Stimulated activated naive CD8-positive, alpha-beta T cell treated with anti-CD3 and anti-CD28 coated beads, Interleukin-15, Interleukin-2, amounts not matched to agents 100 U/mL and 50 U/mL, for 24 hours (primary cell): Measurements from ENCODE around the gene TOP3B.
"Not testable (repeated sequence)": the region's sequence is repeated elsewhere in the genome, so short reads cannot be mapped to it uniquely, and the experiment has no call there.

ENCODE experiments used
- ATAC-seq: fragments of 150-1000 bp; cut with Tn5 transposase; one replicate; pipeline ENCODE4 v1.10.0; 2021
- DNase-seq: peaks from one replicate; pipeline ENCODE4 v3.0.0; 2021

Gene TOP3B

GRCh38 chr22:21943571-21944448, 38.8 kb downstream of the TOP3B start:
- DNase-seq (no peak), ATAC-seq (no peak)

- ATAC-seq (peak; percentile 32), DNase-seq (peak; percentile 45)
Observed at GRCh38 chr22:21942407-21943343, 39.9 kb downstream of the TOP3B start.

- DNase-seq, result no peak
- ATAC-seq, result no peak
Observed at GRCh38 chr22:21941921-21942320, 40.7 kb downstream of the TOP3B start.

GRCh38 chr22:21940521-21940920, 42.1 kb downstream of the TOP3B start:
- no peak for ATAC-seq
- no peak for DNase-seq

- DNase-seq, ATAC-seq: not testable (repeated sequence)
Observed at GRCh38 chr22:21939935-21940334, 42.7 kb downstream of the TOP3B start.

GRCh38 chr22:21939461-21939913, 43.1 kb downstream of the TOP3B start:
- DNase-seq (no peak), ATAC-seq (no peak)

GRCh38 chr22:21938906-21939305, 43.7 kb downstream of the TOP3B start:
- ATAC-seq (no peak), DNase-seq (no peak)

GRCh38 chr22:21938071-21938822, 44.3 kb downstream of the TOP3B start:
- DNase-seq, result peak; percentile 96
- ATAC-seq, result peak; percentile 96

GRCh38 chr22:21937821-21938070, 44.8 kb downstream of the TOP3B start:
- ATAC-seq (no peak), DNase-seq (no peak)

- no peak for ATAC-seq
- no peak for DNase-seq
Observed at GRCh38 chr22:21937041-21937820, 45.4 kb downstream of the TOP3B start.

GRCh38 chr22:21936151-21936775, 46.3 kb downstream of the TOP3B start:
- DNase-seq, result no peak
- no peak for ATAC-seq

GRCh38 chr22:21933910-21934309, 48.7 kb downstream of the TOP3B start:
- ATAC-seq, result no peak

GRCh38 chr22:21933413-21933812, 49.2 kb downstream of the TOP3B start:
- DNase-seq (no peak), ATAC-seq (no peak)

More at GRCh38 chr22:21933910-21934309, 48.7 kb downstream of the TOP3B start:
- no peak for DNase-seq

- DNase-seq (no peak), ATAC-seq (no peak)
Observed at GRCh38 chr22:21932347-21932746, 50.2 kb downstream of the TOP3B start.

GRCh38 chr22:21931056-21931455, 51.5 kb downstream of the TOP3B start:
- ATAC-seq, result no peak

GRCh38 chr22:21929253-21929652, 53.3 kb downstream of the TOP3B start:
- no peak for ATAC-seq
- DNase-seq, result no peak

More at GRCh38 chr22:21931056-21931455, 51.5 kb downstream of the TOP3B start:
- no peak for DNase-seq

GRCh38 chr22:21928048-21928447, 54.5 kb downstream of the TOP3B start:
- ATAC-seq, result no peak
- no peak for DNase-seq

- DNase-seq (no peak), ATAC-seq (no peak)
Observed at GRCh38 chr22:21927174-21927823, 55.3 kb downstream of the TOP3B start.

- DNase-seq (no peak), ATAC-seq (no peak)
Observed at GRCh38 chr22:21926728-21927127, 55.9 kb downstream of the TOP3B start.

- DNase-seq, result no peak
- ATAC-seq, result no peak
Observed at GRCh38 chr22:21923163-21923561, 59.4 kb downstream of the TOP3B start.
